HG03432 (cell line): Measurements from ENCODE around the gene ETFRF1.
A peak's percentile ranks its signal among the peaks of the same experiment; 100 is the strongest.

Experiments
- ATAC-seq: cut with Tn5 transposase; IDR thresholded peaks from one replicate; pipeline ENCODE4 v1.9.1; 2021; ENCODE audit warnings: mild to moderate bottlenecking, moderate library complexity; ENCODE audit not compliant: unreplicated experiment

The ETFRF1 gene, protein sequence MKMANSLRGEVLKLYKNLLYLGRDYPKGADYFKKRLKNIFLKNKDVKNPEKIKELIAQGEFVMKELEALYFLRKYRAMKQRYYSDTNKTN

DNA sequence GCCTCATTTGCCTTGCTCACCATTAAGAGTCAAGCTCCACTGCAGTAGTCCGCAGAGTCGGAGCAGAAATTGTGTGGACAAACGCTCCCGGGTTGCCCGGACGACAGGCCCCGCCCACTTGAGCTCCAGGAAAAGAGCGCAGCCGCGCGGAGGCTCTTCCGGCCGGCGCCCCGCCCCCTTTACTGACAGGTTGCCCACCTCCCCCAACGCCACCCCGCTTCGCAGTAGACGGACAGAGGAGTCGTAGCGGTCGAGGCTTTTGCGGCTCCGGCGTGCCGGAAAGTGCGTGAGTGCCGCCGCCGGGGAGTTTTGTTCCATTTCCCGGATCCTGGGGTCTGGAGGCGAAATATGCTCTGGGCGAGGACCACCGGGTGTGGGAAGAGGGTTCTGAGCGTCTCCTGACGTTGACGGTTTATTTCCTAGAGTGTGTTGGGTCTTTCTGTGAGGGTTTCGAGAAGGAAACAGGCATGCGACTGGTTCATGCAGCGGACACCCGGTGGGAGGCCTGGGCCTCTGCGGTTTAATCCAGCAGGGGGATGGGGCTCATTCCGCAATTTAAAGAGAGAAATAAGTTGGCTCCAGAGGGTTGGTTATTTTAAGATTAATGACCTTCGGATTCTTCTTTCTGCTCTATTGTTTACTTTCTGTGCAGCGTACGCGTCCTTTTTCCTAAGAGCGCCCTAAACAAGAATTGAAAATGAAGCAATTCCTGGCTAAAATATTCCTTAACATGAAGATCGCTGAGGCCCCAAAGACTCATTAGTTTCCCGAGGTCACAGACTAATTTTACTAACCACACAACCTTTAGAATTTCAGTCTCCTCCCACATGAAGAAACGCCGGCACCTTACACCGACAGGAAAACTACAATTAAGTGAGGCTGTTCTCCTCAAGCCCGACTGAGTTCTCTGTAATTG is at the start of gene ETFRF1, which contains the start of gene DNAI7:
ETFRF1 (plus strand) TSS at position 182 of the 916 bp plus-strand sequence. CDS start 8,720 bp downstream, outside the sequence.
DNAI7 (minus strand) TSS at position 105 of the 916 bp plus-strand sequence; CDS start at position 23, 82 bp downstream.
- peak; percentile 98 for ATAC-seq

DNA sequence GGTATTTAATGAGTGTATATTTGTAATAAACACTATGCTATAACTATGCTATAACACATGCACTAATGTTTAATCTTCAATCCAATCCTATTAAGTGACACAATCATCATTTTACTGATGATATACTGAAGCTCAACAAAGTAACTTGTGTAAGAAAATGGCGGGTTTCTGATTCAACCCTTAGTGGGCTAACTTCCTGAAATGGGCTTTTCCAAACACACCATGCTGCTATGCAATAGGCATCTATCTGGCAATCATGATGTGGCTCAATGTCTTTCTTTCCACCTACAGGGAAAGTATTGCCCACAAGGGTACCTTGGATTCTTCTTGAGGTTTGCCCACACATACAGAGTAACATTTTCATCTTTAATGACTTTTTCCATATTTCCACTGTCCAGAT is 48.4 kb upstream of the ETFRF1 start:
- ATAC-seq = no peak

DNA sequence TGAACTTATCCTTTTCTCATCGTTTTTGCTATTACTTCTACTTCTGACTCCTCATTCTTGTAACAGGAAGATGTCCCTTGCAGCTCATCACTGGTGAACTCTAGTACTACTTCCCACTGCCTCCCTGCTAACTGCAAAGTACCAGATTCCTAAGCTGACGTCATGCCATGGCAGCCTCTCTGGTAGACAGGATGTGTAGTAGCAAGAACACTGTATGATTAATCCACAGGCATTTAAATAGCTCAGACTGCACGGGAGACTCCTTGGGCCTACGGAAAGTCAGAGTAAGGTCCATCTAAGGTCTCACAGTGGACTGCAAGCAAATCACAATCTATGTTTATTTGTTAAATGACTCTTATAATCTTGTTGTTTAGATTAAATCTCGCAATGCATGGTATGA is 43.6 kb upstream of the ETFRF1 start:
- no peak for ATAC-seq

DNA sequence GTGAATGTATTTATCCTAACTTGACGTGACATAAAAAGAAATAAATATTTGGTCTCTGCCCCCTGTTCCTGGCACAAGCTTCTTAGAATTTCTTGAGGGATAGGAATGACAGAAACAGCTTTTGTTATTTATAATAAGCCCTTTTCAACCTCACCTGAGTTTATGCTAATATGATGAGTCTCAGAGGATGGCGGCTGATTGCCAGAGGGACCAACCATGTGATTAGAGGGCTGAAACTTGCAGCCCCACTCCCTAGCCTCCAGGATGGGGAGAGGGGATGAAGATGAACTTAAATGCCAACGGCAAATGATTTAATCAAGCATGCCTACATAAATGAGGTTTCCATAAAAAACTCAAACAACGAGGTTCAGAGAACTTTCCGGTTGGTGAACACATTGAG is 43.0 kb upstream of the ETFRF1 start:
- no peak for ATAC-seq

DNA sequence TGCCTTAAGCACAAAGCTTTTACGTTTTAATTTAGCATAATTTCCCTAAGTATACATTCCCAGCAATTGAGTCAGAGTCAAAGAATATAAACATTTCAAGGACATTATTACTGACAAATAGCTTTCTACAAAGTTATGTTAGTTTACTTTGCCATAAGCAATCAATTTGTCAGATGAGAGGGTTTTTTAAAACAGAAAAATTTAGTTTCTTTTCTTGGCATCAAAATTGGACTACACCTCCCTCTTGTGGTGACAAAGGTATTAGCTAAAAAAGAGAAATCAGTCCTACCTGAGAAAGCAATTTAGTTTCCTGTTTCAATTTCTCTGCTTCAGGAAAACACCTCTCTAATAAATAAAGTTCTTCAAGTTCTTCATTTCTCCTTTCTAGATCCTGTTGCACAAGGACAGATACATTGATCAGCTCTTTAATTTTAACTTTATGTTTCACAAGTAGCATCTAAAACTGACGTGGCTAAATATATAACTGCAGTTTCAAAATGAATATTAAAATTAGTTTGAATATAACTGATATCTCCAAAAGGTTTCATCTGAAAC is 39.9 kb upstream of the ETFRF1 start:
- peak; percentile 55 for ATAC-seq

DNA sequence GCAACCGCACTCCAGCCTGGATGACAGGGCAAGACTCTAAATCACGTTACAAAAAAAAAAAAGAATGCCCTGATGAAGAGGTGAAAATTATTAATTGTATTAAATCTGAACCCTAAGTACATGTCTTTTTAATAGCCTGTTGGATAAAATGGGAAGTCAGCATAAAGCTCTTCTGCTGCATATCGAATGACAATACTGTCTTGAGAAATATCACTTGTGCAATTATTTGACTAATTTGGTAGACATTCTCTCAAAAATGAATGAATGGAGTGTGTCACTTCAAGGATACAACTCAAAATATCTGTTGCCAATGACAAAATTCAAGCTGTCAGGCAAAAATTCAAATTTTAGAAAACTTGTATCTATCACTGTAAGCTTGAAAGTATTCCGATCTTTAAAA is 39.0 kb upstream of the ETFRF1 start:
- no peak for ATAC-seq

DNA sequence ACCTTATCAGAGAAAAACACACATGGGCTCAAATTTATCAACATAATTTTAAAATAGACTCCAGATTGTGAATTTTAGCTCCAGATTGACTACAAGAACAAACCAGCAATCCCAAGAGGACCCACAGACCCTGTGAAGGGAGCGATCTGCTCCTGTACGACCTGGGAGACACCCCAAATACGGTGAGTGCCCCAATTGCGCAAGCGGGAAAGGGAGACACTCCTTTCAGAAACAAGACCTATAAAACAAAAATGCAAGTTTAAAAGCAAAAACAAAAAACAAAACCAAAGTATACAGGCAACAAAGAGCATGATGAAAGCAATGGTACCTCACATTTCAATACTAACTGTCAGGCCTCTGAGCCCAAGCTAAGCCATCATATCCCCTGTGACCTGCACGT is 32.2 kb upstream of the ETFRF1 start:
- ATAC-seq = no peak

DNA sequence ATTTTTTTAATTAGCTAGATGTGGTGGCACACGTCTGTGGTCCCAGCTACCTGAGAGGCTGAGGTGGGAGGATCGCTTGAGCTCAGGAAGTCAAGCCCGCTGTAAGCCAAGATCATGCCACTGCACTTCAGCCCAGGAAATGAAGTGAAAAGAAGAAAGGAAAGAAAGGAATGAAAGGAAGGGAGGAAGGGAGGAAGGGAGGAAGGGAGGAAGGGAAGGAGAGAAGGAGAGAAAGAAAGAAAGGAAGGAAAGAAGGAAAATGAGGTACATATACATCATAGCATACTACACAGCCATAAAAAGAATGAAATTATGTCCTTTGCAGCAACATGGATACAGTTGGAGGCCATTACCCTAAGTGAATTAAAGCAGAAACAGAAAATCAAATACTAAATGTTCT is 12.3 kb upstream of the ETFRF1 start:
- no peak for ATAC-seq

DNA sequence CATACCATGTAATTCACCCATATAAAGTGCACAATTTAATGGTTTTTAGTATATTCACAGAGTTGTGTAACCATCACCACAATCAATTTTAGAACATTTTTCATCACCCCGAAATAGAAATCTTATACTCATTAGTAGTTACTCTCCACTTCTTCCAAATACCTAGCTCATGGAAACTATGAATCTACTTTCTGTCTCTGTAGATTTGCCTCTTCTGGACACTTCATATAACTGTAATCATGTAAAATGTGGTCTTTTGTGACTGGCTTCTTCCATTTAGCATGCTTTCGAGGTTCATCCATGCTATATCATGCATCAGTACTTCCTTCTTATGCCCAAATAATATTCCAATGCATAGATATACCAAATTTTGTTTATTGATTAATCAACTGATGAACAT is 10.9 kb upstream of the ETFRF1 start:
- no peak for ATAC-seq

DNA sequence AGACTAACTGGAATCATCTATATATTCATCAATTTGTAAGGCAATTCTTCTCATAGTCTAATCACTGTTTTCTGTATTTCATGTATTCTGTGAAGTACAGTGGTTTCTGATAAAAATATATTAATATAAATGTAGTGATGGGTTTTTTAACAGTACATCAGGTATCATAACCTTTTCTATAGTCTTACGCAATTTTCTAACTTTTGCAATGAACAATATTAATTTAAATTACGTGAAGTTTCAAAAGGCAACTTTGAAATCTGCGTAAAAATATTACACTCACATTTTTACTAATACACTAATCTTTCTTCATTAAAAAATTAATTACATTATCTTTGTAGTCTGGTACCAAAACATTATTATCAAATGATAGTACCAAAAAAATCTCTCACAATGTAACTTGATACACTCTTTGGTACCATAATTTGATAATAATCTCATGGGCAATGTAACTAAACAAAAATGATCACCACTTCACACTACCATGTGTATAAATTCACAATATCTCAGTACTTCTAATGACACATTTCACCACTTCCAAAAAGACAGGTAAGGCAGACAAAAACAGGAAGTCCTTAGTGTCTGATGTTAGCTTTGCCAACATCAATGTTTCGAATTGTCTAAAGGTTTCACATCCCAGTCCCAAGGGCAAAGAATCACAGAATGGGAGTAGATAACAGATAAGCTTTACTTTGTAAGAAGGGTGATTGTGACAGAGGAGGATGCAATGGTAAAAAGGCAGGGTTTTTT is 8.8 kb upstream of the ETFRF1 start:
- ATAC-seq = peak; percentile 67

DNA sequence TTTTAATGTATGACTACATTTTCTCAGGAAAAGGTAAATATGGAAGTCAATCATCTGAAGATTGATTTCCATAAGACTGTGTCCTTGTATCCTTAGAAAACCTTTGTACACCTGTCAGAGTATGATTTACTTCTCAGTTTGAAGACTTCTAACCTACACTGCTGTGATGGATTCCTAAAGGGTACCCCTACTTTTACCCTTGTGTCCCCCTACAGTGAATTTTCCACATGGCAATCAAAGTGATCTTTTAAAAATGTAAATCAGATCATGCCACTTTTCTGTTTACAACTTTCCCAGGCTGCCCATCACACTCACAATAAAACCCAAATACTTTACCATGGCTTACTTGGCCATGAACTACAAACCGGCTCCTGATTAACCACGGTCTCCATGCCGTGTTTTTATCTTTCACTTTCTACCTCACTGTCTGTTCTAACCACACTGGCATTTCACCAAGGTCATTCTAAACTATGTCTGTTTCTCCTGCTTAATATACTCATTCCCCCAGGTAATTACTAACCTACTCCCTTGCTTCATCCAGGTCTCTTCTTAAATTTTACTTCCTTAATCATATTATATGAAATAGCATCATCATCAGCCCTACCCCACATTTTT is 8.1 kb upstream of the ETFRF1 start:
- peak; percentile 91 for ATAC-seq

DNA sequence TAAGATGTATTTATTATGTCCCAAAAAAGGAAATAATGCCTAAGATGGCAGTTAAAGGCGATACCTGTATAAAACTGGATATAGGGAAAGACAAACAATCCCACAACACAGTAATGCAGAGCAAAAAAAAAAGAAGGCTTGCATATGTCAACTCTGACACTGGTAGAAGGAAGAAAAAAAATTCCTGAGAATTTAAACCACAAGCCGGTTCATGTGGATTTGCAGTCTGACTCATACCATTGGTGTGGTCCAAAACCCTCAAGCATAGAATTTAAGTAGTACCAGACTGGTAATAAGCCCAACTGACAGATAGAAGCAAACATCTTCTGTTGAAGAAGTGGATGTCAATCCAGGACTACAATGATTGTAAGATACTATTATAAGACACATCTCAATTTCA is 7.3 kb upstream of the ETFRF1 start:
- ATAC-seq = no peak

DNA sequence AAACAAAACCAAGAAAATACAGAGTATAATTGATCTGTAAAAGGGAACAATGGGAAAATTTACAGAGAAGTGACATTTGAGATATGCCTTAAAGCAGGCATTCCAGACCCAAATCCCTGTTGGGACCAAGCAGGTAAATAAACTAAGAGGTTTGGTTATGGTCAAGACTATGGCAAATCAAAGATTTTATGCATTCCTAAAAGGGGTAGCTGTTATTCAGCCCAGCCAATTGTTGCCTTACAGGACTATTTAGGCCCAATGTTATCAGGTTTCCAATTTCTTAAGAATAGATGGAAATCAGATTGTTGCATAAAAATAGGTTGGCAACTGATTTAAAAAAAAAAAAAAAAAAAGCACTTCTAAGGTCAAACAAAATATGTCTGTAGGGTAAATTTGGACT is 5.4 kb upstream of the ETFRF1 start:
- no peak for ATAC-seq

DNA sequence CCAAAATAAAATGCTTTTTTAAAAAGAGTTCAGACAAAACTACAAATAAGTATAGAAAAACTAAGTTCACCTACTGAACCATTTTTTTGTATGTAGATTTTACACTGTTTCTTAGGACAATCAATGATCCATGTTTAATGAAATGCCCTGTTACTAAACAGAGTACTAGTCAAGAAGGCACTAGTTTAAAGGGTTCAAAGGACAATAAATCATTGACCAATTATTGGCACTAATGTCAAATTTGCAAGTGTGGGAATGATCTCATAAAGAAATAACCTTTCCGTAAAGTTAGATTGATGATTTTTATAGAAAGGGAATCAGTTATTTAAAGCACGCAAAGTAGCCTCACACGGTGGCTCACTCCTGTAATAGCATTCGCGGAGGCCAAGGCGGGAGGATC is 4.2 kb upstream of the ETFRF1 start:
- ATAC-seq = no peak

DNA sequence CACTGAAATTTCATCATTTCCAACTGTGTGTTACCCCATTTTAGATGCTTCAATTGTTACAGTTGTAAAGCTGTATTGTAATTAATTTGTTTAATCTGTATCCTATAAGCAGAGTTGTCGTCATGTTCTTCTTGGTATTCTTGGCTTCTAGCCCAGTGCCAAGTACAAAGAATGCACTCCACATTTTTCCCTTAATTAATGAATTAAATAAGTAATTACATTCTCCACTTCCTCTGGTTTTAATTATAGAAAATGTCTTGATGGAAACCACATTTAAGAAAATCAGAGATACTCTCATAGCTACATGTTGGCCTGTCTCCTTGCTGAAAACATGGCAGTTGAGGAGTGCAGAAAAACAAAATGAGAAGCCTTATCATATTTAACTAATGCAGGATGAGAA is 823 bp upstream of the ETFRF1 start:
- ATAC-seq = no peak

DNA sequence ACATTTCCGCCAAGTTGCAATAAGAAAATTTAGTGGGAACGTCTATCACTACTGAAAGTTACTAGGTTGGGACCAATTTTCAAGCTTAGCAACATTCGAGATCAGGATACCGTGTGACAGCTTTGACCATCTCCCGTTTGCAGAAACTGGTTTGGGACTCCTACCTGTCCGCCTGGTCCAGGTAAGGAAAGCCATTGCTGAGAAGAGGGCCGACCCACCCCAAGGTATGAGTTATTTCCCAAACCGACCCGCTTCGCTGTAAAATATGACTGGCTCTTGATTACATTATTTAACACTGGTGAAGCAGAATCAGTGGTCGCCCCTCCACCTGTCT is 348 bp upstream of the ETFRF1 start:
- ATAC-seq = no peak

DNA sequence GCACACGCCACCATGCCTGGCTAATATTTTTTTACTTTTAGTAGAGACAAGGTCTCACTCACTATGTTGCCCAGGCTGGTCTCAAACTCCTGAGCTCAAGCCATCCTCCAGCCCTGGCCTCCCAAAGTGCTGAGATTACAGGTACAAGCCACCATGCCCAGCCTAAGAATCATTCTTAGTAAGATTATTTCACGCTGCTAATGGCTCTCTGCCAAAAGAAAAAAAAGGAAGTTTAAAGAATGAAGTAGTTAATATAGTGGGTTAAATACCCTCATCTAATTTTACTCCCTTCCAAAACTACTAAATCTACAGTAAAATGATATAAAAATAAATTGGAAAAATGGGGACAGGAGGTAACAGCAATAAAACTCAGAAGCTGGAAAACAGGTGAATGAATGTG is 2.6 kb downstream of the ETFRF1 start:
- no peak for ATAC-seq

DNA sequence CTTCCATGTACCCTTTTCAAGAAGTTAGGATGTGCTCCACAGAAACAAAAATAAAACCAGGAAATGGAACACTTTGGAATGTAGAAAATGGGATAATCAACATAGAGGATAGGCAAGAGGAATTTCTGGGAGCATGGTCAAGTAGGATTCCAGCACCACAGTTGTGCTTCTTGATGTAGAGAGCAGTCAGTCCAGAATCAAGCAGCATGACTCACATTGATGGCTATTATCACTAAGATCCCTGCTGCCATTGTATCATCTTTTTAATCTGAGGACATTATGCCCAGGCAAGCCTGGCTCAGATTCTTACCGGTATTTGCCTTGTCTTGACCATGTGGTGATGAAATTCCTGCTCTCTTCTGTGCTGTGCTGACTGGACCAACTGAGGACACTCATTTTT is 5.7 kb downstream of the ETFRF1 start:
- ATAC-seq = no peak

DNA sequence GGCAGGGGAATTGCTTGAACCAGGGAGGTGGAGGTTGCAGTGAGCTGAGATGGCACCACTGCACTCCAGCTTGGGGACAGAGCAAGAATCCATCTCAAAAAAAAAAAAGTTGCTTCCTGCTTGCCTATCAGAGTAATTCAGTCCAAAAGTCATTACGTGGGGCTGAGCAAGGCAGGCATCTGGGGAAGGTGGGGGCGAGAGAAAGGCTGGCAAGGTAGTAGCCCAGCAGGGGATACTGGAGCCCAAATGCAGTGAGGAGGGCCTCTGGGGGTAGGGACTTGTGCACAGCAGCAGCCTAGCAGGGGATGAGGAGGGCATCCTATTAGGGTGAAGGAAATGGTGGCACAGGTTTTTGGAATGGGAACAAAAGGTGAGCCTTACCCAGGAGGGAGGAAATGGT is 7.1 kb downstream of the ETFRF1 start:
- no peak for ATAC-seq

DNA sequence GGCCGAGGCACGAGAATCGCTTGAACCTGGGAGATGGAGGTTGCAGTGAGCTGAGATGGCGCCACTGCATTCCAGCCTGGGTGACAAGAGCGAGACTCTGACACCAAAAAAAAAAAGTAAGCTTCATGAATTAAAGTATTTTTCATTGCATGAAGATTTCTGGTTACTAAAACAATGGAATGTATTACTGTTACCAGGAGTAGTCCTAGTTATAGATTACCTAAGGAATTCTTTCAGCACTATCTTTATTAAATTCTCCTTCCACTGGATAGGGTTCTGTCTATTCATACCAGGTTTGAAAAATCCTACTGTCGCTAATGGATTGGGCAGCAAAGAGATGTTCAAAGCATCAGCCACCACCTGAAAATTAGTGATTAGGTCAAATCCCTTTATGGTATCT is 12.4 kb downstream of the ETFRF1 start:
- no peak for ATAC-seq

DNA sequence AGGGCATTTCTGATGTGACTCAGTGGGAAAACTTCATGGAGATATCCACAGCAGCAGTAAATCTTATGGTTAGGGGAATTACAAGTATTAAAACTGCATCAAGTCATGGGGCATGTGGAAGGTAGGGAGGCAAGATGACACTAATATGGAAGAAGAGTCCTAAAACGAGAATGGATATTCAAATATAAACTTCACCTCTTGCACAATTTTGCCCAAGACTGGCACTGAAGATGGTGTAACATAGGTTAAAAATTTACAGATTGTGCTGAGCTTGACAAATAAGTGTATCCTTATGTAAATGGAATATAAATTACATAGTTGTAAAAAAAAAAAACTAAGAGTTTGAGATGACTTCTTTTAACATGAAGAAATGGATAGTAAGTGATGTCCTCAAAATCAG is 12.8 kb downstream of the ETFRF1 start:
- ATAC-seq = no peak
